ENCODE results near the gene PLXNA2.

DNA sequence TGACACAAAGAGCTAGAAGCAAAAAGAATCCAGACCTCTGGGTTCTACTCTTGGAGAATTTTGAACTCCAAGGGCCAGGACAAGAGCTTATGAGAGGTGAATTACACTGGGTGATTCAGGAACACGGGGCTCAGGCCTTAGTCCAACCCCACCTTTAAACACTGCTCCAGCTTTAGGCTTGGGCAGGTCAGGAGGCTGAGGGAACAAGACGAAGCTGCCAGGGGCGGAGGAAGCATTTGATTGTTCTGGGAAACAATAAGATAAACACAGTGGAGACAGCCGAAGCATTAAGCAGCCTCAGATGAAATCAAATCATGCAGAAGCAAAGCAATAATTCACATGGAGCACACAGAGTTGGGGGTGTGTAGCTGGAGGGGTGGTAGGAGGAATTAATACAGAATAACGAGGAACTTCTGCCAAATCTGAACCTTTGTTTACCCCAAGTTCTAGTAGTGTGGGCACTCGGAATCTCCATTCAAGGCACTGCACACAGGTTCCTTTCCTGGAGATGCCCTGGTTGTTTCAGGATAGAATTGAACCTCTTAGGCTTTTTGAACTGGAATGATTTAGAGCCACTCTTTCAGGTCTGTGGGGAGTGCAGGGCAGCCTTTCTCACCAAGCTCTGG, 93.2 kb downstream of the PLXNA2 start:
- no peak for TF ChIP-seq POLR2A (IDR thresholded peaks at IDR 0.05)
- TF ChIP-seq, protein P1, sequence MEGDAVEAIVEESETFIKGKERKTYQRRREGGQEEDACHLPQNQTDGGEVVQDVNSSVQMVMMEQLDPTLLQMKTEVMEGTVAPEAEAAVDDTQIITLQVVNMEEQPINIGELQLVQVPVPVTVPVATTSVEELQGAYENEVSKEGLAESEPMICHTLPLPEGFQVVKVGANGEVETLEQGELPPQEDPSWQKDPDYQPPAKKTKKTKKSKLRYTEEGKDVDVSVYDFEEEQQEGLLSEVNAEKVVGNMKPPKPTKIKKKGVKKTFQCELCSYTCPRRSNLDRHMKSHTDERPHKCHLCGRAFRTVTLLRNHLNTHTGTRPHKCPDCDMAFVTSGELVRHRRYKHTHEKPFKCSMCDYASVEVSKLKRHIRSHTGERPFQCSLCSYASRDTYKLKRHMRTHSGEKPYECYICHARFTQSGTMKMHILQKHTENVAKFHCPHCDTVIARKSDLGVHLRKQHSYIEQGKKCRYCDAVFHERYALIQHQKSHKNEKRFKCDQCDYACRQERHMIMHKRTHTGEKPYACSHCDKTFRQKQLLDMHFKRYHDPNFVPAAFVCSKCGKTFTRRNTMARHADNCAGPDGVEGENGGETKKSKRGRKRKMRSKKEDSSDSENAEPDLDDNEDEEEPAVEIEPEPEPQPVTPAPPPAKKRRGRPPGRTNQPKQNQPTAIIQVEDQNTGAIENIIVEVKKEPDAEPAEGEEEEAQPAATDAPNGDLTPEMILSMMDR (IDR thresholded peaks at IDR 0.05): no peak
- no peak for TF ChIP-seq POLR2AphosphoS5 (IDR thresholded peaks at IDR 0.05; ENCODE audit: insufficient read depth in 1 of 2, low read depth in 1 of 2)

Data from vagina (tissue), 2 donors.